Stomach (tissue), 4 donors: ENCODE measurements around the gene TMCC1.

Experiments used
- POLR2A ChIP-seq, 4 donors: fragments of 450-650 bp; IDR thresholded peaks; one replicate each; pipeline ENCODE4 v1.6.1; 2016; ENCODE audit warnings: antibody characterized with exemption in 4 of 4, control low read depth in 2 of 4, mild to moderate bottlenecking in 1 of 4, moderate library complexity in 1 of 4
- TF ChIP-seq, protein P1 (sequence below), 7 experiments: fragments of 450-650 bp in 4 of 7; fragments of 200-600 bp in 3 of 7; sonication (generic) in 3 of 7; IDR thresholded peaks; one replicate each; pipeline ENCODE4 v1.5.1; 2016 to 2019; ENCODE audit warnings: antibody characterized with exemption in 7 of 7, control low read depth in 2 of 7, mild to moderate bottlenecking in 1 of 7

DNA sequence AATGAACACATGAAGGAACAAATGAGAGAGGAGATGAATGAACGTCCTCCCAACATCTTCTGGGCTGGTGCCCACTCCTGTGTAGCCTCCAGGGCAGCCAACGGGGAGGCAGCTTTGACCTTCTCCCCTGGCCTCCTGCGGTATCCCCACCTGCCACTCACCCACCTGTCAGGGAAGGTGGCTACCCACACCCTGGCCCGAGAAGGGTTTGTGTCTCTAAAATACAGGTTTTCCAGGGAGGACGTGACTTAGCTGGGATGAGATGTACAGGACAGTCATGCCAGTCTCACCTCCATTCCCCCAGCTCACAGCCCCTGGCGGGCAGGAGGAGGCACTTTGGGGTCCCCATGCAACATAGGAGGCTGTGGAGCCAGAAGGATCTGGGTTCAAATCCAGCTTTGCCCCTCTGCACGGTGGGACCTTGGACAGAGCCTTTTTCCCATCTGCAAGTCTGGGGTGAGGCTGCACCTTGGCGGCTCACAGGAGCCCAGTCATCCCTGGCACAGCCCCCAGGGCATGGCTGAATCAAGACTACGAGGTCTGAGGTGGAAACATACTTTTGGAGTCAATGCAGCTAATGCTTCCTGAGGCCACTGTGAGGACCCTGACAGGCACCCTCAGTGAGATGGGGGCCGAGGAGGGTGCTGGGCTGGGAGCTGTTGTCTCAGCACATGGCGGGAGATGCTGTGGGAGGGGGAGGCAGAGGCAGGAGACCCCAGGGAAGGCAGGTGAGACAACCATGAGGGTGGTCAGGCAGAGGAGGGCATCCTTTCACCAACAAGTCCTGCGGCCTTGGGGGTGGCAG, 275.9 kb downstream of the TMCC1 start:
- TF ChIP-seq, protein P1, sequence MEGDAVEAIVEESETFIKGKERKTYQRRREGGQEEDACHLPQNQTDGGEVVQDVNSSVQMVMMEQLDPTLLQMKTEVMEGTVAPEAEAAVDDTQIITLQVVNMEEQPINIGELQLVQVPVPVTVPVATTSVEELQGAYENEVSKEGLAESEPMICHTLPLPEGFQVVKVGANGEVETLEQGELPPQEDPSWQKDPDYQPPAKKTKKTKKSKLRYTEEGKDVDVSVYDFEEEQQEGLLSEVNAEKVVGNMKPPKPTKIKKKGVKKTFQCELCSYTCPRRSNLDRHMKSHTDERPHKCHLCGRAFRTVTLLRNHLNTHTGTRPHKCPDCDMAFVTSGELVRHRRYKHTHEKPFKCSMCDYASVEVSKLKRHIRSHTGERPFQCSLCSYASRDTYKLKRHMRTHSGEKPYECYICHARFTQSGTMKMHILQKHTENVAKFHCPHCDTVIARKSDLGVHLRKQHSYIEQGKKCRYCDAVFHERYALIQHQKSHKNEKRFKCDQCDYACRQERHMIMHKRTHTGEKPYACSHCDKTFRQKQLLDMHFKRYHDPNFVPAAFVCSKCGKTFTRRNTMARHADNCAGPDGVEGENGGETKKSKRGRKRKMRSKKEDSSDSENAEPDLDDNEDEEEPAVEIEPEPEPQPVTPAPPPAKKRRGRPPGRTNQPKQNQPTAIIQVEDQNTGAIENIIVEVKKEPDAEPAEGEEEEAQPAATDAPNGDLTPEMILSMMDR (IDR thresholded peaks at IDR 0.05), result no peak
- TF ChIP-seq POLR2A (IDR thresholded peaks at IDR 0.05), result no peak
